NCI-H226 (cell line): ENCODE results near the gene RREB1.
A peak's percentile ranks its signal among the peaks of the same experiment; 100 is the strongest.

Experiments used
- DNase-seq: peaks from one replicate; pipeline ENCODE4 v3.0.0-alpha.2; 2015

RREB1 gene

DNA sequence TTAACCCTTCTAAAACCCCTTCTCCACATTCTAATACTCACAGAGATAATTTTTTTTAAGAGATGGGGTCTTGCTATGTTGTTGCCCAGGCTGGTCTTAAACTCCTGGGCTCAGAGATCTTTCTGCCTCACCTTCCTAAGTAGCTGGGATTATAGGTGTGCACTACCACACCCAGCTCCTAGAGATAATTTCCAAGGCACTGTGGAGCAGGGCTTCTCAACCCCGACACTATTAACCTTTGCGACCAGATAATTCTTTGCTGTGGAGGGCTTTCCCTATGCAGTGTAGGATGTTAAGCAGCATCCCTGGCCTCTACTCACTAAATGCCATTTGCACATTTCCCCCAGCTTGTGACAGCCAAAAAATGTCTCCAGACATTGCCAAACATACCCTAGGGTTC, 8.8 kb upstream of the RREB1 start:
- no peak for DNase-seq

DNA sequence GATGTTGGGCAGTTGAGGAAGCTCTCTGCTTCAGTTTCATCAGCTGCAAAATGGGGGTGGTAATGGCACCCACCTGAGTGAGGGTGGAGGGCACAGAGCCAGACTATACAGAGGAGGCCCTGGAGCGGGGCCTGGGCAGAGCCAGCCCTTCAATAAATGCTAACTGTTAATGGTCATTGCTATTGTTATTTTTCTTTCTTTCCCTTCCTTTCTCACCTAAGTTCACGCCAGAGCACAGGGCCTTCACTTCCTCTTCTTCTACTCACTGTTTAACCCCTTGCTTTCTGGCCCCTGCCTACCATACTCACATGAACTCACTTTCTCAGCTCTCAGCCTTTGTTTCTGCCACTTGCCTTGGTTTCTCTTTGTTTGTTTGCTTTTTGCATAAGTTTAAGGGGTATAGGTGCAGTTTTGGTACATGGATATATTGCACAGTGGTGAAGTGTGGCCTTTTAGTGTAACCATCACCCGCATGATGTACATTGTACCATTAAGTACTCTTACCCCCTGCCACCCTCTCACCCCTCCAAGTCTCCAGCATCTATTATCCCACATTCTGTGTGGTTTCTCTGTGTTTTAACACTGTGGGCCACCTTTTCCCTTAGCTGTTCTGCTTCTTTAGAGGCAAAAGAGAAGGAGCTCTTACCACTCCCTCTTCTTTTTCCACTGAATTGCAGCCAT, 7.5 kb upstream of the RREB1 start:
- DNase-seq, result no peak

DNA sequence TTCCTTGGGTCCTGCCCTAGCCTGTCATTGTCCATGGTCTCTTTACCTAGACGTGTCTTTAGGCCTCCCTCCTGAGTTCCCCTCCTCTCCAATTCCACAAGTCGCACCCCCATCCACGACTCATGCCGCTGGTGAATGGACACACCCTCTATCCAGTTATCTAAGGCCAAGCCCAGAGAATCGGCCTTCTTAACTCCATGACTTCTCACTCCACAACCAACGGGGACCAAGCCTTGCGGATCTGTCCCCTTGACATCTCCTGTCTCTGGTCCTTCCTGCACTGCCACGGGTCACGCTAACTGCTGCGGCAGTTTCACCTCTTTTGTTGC, 7.0 kb upstream of the RREB1 start:
- DNase-seq, result no peak

DNA sequence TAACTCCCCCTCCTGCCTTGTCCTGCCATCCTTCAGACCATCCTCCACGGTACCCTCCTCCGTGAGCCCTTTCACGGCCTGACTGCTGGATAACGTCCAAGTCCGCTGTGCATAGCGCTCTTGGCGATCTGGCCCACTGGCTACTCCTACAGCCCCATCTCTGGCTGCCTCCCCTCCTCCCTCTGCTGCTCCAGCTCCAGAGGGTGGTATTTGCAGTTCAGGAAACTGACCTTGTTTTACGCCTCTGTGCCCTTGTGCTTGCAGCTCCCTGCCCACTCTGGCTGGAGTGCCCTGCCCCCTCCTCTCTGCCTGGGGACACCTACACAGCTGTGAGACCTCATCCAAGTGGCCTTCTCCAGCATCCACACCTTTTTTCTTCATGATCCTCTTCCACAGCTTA, 6.5 kb upstream of the RREB1 start:
- no peak for DNase-seq

DNA sequence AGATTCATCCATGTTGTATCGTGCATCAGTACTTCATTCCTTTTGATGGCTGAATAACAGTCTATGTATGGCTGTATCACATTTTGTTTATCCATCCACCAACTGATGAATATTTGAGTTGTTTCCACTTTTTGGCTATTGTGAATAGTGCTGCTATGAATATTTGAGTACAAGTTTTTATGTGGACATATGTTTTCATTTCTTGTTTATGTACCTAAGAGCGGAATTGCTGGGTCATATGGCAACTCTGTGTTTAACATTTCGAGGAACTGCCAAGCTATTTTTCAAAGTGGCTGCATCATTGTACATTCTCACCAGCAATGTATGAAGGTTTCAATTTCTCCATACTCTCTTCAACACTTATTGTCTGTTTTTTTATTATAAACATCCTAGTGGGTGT, 3.0 kb upstream of the RREB1 start:
- no peak for DNase-seq

DNA sequence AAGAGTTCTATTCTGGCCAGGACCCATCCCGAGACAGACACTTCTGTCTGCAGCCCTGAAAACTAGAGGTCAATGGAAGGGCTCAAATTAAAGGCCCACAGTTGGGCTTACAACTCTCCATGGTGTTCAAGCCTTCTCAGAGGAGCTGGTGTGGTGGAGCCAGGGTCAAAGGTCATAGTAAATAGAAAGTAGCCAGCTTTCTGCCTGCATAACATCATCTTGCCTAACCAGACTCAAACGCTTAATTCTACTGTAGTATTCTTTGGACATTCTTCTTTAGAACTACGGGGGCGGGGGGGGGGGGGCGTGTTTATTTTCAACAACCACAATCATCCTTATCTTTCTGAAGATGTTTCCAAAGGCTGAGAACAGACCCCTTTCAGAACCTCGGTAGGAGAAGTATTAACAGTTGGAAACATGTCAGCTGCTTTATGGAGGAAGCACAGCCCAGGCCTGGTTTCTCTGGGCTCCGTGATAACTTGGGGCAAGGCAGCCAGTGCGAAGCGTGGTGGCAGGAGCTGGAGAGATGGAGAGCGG, 1.5 kb upstream of the RREB1 start:
- no peak for DNase-seq

DNA sequence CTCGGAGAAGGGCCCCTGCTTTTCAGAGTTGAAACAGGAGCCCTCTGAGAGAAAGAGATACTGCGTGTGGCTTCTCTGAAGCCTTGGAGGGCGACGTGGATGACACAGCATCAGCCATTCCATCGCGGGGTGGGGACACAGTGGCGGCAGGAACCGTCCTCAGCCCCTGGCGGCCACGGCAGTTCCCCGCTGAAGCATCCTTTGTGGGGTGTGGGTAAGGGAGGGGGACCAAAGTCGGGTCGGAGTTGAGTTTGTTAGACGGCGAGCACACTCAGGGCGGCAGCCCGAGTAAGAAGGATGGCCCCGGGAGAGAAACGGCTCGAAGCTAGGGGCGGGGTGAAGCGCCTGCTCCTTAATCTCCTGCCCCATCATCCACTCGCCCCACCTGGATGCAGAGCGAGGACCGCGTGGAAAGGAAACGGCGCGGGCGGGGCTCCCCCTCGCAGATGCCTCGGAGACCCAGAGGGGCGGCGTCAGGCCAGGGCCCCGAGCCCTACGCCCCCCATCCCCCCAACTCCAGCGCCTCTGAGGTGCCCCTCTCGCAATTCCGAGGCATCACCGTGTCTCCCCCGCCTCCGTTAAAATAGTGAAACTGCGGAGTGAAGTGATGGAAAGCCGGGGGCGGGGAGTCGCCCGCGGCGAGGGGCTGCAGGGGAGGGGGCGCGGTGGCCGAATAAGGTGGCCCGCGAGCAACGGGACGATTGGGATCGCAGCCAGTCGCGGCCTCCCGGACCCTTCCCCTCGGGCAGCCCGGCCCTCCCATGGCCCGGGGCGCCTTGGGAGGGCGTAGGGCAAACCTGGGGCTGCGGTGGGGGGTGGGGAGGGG, 796 bp upstream of the RREB1 start:
- DNase-seq, result no peak

DNA sequence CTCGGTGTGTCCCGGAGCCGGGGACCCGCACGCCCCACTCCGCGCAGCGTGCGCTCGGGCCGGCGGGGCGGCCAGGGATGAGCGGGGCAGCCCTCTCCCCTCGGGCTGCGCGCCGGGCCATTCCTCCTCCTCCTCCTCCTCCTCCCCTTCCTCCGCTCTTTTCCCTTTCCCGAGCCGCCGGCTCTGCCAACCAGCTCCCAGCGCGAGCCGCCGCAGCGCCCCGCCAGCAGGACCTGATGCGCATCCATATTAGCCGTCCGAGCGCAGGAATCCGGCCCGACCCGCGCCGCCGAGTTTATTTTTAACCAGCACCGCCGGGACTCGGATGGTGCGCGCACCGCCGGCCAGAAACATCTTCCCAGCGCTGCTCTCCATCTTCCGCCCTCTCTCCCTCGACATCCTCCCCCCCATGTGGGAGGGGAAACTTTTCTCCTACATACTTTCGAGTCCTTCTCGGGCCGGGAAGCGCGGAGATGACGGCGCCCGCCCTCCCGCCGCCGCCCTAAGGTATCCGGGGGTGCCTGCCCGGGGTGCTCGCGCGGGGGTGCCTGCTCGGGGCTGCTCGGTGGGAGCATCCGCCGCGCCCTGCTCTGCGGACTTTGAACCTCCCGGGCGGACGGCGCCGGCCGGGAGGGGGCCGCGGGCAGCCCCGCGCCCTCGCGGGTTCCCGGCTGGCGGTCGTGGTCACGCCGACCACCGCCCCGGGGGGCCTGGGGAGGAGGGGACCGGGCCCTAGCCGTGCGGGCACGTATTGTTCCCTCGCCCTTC, 619 bp downstream of the RREB1 start:
- DNase-seq, result peak; percentile 65

DNA sequence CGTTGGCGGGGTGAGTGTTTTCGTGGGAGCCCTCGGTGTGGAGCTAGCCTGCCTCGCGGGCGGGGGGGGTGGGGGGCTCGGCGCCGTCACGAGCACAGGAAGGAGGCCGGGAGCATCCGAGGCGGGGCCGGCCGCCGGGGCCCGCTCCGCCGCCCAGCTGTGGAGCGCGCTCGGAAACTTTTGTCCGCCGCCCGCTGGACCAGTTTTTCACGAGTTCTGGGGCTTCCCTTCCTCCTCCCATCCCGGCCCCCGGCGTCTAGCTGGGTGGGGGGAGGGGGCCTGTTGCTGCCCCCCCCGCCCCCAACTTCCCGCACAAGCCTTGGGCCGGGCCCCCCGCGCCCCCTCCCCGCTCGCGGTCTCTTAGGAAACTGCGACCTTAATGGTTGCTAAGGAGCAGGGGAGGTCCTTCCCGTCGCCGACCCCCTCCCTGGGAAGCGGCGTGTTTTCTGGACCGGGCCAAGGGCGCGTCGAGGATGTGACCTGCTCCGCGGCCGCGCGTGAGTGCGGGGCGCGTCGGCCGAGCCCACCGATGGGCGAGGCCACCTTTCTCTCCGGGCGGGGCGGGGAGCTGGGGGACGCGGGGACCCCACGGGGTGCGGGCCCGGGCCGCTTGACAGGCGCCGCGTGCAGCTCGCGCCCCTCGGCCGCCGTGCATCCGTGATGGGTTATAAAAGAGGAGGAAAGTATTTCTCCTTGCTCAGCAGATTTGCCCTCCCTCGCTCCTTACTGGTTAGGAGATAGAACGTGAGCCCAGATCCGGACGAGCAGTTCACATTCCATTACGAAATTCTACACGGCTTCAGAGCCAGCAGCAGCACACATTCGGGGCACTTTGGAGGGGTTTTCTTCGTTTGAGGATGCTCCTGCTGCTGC, 1.4 kb downstream of the RREB1 start:
- DNase-seq, result peak; percentile 66

DNA sequence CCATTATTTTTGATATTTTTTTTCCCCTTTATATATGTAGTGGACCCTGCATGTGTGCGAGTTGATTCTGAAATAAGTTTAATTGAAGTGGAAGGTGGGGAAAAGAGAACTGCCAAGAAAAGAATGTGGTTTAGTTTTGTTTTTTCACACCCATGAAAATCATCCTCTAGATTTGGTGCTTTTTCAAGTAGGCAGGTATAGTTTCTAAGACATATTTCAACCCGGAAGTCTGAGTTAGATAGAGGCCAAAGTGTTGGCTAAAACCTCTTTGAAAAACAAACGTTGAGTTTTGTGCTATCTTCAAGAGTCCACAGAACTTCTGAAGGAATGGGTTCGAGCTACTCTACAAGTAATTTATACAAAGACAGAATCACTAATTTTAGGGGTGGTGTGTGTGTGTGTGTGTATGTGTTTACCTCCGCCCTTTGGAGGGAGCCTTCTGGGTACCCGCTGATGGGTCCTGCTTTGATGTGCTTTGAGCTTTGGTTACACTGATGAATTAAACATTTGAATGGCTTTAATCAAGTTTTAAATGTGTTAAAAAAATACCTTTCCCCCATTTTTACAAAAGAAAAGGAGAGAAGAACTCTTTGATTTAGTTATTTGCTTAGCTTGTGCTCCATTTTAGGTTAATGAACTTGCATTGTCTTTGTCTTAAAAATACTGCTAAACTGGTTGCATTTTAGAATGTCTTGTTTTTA, 2.5 kb downstream of the RREB1 start:
- no peak for DNase-seq

DNA sequence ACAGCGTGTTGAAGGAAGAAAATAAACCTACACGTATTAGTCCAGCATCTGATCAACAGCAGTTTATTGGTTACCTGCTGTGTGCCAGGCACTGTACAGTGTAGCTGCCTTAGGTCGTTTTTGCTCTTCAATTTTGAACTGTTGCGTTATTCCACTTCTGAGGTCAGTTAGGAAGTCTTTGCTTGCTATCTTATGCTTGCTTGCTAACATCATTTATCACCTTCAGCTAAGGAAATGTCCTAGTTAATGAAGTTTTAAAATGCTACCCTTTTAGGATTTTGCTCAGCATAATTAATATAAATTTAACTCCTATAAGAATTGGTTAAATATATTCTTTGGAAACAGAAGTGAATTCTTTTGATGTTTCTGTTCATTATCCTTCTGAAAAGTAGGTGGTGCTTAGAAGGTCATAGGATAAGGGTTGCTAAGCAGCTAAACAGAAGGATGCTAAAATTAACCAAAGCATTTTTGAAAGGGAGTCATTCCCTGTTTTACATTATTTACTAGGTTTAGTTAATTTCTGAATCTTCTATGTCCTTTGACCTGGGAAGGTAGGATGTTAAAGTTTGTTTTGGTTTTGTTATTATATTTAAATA, 3.4 kb downstream of the RREB1 start:
- no peak for DNase-seq

DNA sequence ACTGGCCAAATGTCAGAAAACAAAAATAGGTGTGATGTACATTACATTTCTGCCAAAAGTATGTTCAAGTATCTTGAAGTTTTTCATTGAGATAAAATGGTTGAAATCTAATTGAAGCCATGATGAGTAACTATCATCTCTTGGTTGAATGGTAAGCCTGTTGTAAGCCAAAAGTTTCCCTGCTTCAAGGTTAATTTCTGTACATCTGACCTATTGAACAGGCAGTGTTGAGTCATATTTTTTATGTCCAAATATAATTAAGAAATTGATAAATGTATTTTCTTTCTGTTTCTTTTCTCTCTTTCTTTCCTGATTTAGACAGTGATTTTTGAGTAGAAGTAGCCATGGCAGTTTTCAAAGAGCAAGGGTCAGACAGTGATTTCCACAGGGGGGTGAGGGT, 4.4 kb downstream of the RREB1 start:
- no peak for DNase-seq

DNA sequence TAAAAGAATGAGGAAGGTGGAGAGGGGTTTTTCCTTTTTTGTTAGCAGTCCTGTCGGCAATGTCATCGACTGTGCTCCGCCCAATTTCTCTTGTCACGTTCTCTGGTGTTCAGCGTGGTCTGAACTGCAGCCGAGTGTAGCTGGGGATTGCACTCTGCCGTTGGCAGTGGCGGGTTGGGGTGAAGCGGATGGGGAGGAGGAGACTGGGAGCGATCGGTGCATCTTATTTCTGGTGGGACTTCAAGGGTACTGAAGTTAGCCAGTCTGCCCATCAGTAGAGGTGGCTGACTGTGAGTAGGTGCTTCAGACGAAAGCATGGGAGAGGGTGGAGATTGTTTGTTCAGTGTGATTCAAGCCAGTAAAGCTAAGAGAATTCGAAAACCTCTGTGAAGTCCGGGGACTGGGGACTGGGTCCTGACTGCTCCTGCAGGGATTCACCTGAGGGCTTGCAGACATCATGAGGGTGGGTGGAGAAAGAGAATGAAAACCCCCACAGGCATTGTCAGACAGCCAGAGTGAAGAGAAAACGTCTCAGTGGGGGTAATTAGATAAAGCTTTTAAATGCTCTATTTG, 5.1 kb downstream of the RREB1 start:
- DNase-seq, result no peak

DNA sequence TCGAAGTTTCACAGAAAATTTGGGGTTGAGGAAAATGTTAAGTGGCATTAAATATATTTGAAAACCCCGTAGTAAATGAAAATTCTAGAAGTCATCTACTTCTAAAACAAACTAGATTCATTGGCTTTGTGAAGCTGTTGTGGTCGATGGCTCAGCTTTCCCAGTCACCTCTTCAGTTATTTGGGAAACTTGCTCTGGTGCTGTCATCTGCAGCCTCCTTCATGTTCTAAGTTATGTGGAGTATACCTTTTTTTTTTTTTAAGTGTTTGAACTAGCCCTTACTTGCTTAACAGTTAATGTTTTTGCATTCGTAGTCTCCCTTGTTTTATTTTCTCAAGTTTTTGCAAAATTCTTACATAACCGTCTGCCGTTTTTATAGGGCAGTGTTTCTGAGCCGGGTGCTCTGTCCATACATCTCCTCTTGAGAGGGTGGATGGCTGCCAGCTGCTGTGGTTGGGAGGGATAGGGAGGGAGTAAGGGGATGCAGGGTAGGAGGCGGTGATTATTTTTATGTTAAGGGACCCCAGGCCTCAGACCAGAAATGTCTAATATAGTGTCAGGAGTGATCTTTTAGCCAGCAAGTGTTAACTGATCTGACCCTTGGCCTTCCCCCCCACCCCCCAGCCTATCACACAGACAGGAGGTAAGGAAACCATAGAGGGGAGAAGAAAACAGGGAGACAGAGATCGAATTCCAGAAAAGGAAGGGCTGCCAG, 7.1 kb downstream of the RREB1 start:
- no peak for DNase-seq

DNA sequence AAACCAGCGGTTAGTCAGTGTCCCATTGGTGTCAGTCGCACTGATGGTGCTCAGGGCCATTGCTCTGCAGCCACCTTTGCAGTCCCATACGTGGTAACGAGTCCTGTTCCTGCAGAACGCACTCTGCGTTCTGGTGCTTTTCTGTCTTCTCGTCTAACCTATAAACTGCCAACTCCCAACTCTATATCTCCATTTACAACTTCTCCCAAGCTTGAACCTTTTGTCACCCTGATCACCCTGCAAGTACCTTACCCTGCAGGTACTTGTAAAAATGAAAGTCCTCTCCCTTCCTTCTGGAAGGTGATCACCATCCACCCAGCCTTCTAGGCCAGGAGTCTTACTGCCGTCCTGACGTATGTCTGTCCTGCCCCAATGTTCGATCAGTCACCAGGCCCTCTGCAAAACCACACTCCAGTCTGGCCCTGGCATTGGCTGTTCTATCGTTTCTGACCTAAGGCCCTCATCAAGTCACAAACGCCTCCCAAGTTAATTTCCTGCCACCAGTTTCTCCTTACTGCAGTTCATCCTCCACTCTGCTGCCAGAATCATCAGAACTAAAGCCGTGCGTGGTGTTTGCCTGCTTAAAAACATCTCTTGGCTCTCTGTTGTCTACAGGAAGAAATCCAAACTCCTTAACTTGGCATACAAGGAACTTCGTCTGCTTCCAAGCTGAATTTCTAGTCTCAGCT, 7.9 kb downstream of the RREB1 start:
- DNase-seq, result no peak

DNA sequence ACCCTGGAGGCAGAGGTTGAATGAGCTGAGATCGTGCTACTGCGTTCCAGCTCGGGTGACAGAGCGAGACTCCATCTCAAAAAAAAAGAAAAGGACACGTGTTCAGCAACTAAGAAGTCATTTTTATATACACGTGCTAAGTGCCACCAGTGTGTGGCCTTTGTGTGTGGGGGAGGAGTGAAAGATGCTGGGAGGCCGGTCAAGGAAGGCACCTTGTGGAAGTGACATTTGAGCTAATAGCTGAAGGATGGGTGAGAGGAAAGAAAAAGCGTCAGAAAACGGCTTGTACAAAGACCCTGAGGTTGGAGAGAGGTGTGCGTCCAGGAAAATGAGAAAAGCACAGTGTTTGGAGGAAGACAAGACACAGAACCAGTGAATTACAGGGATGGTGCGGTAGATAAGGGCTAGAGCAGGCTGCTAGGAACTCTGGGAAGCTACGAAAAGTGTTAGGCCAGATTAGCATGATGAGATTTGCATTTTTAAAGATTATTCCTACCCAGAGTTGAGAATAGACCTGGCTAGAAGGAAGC, 11.6 kb downstream of the RREB1 start:
- DNase-seq, result no peak

DNA sequence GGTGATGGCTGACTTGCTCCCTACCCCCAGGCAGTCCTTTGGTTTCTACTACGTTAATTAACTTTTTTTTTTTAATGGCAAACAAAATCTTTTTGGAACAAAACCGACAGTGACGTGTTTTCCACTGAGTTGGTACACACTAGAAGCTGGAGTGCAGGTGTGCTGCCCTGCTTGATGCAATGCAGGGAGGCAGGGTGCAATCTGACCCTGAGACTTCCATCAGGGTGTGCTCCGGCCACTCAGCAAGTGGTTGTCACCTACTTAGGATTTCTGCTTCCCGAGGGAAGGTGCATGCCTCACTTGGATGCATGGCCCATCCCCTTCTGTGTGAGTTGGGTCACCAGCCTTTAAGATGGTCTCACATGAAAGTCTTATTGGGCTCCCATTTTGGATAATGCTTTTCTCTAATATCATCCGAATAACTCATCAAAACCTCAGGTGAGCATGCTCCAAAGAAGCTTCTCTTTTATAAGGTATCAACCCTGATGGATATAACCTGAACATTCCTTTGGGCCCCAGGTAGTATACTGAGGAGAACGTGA, 14.0 kb downstream of the RREB1 start:
- no peak for DNase-seq

DNA sequence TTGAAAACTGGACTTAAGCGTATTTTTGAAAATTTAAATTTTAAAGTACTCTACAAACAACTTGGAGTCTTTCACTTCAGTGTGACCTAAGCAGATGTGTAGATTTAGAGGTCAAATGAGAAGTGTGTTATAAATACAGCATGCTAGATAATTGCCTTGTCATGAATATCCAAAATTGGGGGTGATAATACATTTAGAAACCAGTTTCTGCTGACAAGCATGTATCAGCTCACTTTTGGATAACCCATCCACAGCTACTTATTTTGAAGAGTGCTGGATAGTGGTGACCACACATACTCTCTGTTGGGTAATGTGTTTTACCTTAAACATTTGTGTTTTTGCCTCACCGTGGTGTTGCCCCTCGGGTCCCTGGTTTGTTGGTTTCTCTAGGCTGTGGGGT, 14.9 kb downstream of the RREB1 start:
- no peak for DNase-seq

DNA sequence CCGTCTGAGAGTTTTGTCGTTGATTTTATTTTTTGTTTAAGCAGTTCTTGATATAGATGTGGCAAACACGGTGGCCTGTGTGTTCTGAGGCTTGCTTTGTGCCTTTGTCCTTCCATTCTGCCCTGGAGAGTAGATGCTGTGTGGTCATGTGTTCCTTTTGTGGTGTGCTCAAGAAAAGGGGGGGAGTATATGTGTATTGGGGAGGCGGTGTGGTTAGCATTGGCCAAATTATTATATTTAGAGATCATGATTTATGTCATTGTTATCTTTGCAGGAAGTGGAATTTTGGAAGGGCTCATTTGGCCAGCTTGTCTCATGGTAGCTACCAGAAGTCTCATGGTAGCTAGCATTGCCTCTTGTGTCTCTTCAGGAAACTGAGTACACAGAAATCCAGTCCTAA, 16.4 kb downstream of the RREB1 start:
- DNase-seq, result no peak
